ENCODE measurements around the gene TSR2.

DNA sequence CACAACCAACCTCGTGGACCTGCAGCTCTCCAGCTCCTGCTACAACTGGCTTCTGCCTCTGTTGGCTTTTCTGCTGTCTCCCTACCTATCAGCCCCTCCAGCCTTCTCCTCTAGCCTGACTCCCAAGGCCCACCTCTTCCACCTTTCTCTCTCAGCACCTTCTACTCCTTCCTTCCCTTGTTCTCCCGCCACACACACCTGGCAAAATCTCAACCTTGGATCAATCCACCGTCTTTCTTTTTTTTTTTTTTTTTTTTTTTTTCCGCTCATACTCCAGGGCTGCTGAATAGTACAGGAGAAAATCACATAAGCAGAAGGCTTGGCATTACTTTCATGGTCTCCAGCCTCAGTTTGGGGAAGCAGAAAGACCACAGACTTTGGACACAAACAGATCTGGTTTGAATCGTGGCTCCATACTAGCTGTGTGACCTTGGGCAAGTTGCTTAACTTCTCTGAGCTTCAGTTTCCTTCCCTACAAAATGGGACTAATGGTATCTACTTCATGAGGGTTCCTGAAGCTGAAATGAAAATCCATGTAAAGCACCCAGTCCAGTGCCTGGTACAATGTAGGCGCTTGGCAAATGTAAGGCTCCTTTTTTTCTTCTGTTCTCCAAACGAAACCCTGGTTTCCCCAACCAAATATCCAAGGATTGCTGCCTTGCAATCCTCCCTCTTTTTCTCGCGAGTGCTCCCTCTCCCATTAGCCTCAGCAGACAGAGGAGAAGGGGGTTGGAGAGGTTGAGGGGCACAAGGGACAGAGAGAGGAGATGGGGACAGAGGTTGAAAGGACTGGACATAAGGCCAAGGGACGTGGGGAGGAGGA, 54.2 kb downstream of the TSR2 start:
- TF ChIP-seq CTCF (optimal IDR thresholded peaks at IDR 0.05 in 1 of 3, IDR thresholded peaks at IDR 0.05 in 1 of 3, conservative IDR thresholded peaks at IDR 0.05 in 1 of 3; ENCODE audit: extremely low read depth in 1 of 3, insufficient read depth in 2 of 3, low read length in 3 of 3): no peak
- TF ChIP-seq EZH2 (IDR thresholded peaks at IDR 0.05; ENCODE audit: low read length): no peak
